GM21381 (cell line): ENCODE measurements around the gene MAGIX.

Experiments used
- ATAC-seq: cut with Tn5 transposase; IDR thresholded peaks from one replicate; pipeline ENCODE4 v1.9.1; 2021; ENCODE audit warnings: mild to moderate bottlenecking, moderate library complexity; ENCODE audit not compliant: unreplicated experiment

The MAGIX gene

GRCh38 chrX:49179358-49179757 lies 16.8 kb downstream of the MAGIX start:
- ATAC-seq: no peak

GRCh38 chrX:49183701-49184281 lies 21.2 kb downstream of the MAGIX start:
- no peak for ATAC-seq

- ATAC-seq: peak; percentile 34
These were observed 22.0 kb downstream of the MAGIX start for GRCh38 chrX:49184294-49185281.

- no peak for ATAC-seq
These were observed 23.8 kb downstream of the MAGIX start, which contains the start of gene PRICKLE3 for GRCh38 chrX:49186125-49187027. PRICKLE3 (minus strand) TSS chrX:49186373; CDS start chrX:49186297, 76 bp downstream.

GRCh38 chrX:49187028-49187394 lies 24.5 kb downstream of the MAGIX start:
- ATAC-seq: no peak

GRCh38 chrX:49187526-49187925 lies 25.0 kb downstream of the MAGIX start:
- ATAC-seq: no peak

- ATAC-seq: no peak
These were observed 26.0 kb downstream of the MAGIX start for GRCh38 chrX:49188468-49189076.

GRCh38 chrX:49189606-49190005 lies 27.0 kb downstream of the MAGIX start:
- no peak for ATAC-seq

GRCh38 chrX:49190821-49191573 lies 28.4 kb downstream of the MAGIX start:
- peak; percentile 88 for ATAC-seq

GRCh38 chrX:49191574-49192011 lies 29.0 kb downstream of the MAGIX start:
- ATAC-seq: no peak

GRCh38 chrX:49192722-49193328 lies 30.3 kb downstream of the MAGIX start:
- ATAC-seq: no peak

GRCh38 chrX:49193542-49193964 lies 31.0 kb downstream of the MAGIX start:
- no peak for ATAC-seq

GRCh38 chrX:49197543-49198087 lies 35.1 kb downstream of the MAGIX start:
- ATAC-seq: no peak

GRCh38 chrX:49198540-49199314 lies 36.2 kb downstream of the MAGIX start:
- no peak for ATAC-seq

- no peak for ATAC-seq
These were observed 36.7 kb downstream of the MAGIX start for GRCh38 chrX:49199315-49199595.

GRCh38 chrX:49199906-49200771 lies 37.6 kb downstream of the MAGIX start, which contains the start of gene SYP:
SYP (minus strand) TSS chrX:49200193; CDS start chrX:49200186, 7 bp downstream.
- peak; percentile 97 for ATAC-seq

- no peak for ATAC-seq
These were observed 39.5 kb downstream of the MAGIX start for GRCh38 chrX:49202022-49202421.

GRCh38 chrX:49203536-49203935 lies 41.0 kb downstream of the MAGIX start:
- no peak for ATAC-seq
